NB4 (cell line): Measurements from ENCODE around the gene MAP3K8.

Source experiments
- DNase-seq: peaks from one replicate; pipeline ENCODE4 v3.0.0; 2010; ENCODE audit warnings: low read depth
- H3K4me3 ChIP-seq: one replicate; pipeline ENCODE4 v1.5.1; 2011; ENCODE audit warnings: mild to moderate bottlenecking, low read depth, low read length, moderate library complexity
- CTCF ChIP-seq: IDR thresholded peaks from one replicate; pipeline ENCODE4 v1.5.1; 2012; ENCODE audit warnings: low read depth, low read length
- MAX ChIP-seq: IDR thresholded peaks from 2 replicates; pipeline ENCODE4 v1.6.1; 2011; ENCODE audit warnings: low read depth, low read length
- MYC ChIP-seq: IDR thresholded peaks from 2 replicates; pipeline ENCODE4 v1.6.1; 2011; ENCODE audit warnings: low read depth, low read length
- POLR2A ChIP-seq: IDR thresholded peaks from 2 replicates; pipeline ENCODE4 v1.6.1; 2011; ENCODE audit warnings: mild to moderate bottlenecking; ENCODE audit not compliant: insufficient read length; ENCODE audit errors: extremely low read depth

Gene MAP3K8

GRCh38 chr10:30442019-30442606 lies 8.1 kb downstream of the MAP3K8 start:
- TF ChIP-seq MAX: no peak
- TF ChIP-seq POLR2A: no peak
- TF ChIP-seq CTCF: no peak
- no peak for TF ChIP-seq MYC
- no peak for DNase-seq
- no peak overlapping the region for H3K4me3 ChIP-seq

GRCh38 chr10:30443049-30443448 lies 9.1 kb downstream of the MAP3K8 start:
- DNase-seq: no peak
- no peak overlapping the region for H3K4me3 ChIP-seq
- TF ChIP-seq MAX: no peak
- TF ChIP-seq POLR2A: no peak
- TF ChIP-seq CTCF: no peak
- TF ChIP-seq MYC: no peak

GRCh38 chr10:30445711-30446110 lies 11.7 kb downstream of the MAP3K8 start:
- DNase-seq: no peak

GRCh38 chr10:30447125-30447799 lies 13.3 kb downstream of the MAP3K8 start:
- H3K4me3 ChIP-seq: no peak overlapping the region
- no peak for DNase-seq
- no peak for TF ChIP-seq MYC
- TF ChIP-seq CTCF: no peak
- no peak for TF ChIP-seq MAX
- no peak for TF ChIP-seq POLR2A

More at GRCh38 chr10:30445711-30446110, 11.7 kb downstream of the MAP3K8 start:
- TF ChIP-seq POLR2A: no peak
- no peak for TF ChIP-seq MYC
- no peak for TF ChIP-seq CTCF
- no peak for TF ChIP-seq MAX
- no peak overlapping the region for H3K4me3 ChIP-seq

- H3K4me3 ChIP-seq: no peak overlapping the region
- no peak for TF ChIP-seq POLR2A
- TF ChIP-seq MAX: no peak
- no peak for TF ChIP-seq CTCF
- no peak for TF ChIP-seq MYC
- no peak for DNase-seq
These were observed 14.1 kb downstream of the MAP3K8 start for GRCh38 chr10:30448092-30448491.
